ENCODE data around the gene ELAC1. TPM values are rescaled to one million over a fixed set of nuclear protein-coding genes. Genes with fewer than 3 reads are reported as not detected.

Gene ELAC1
- total and polyA plus RNA-seq, 2 experiments from 2014 or later, result 2.8 to 3.2 TPM

- Histone ChIP-seq H3K9me2 (ENCODE audit: insufficient read depth) (no peaks in the 10 kb centered on the region), H3K27ac (ENCODE audit: low read depth) (no peak overlapping the region), H3K27me3 (ENCODE audit: insufficient read depth) (no peaks in the 10 kb centered on the region), H3F3A (replicated peaks; ENCODE audit: low read depth) (no peaks in the 10 kb centered on the region), H3K4me3 (no peak overlapping the region), H2AFZ (no peak overlapping the region), H3K4me2 (no peak overlapping the region), H4K20me1 (replicated peaks; ENCODE audit: insufficient read depth) (no peaks in the 10 kb centered on the region), H3K36me3 (ENCODE audit: insufficient read depth) (peaks cover 4% of the 10 kb centered on the region; the same call in 1 of the 2 replicates), H3K4me1 (ENCODE audit: insufficient read depth) (no peaks in the 10 kb centered on the region), H3K79me2 (replicated peaks; ENCODE audit: insufficient read depth) (no peaks in the 10 kb centered on the region)
- no peak overlapping the region for H3K27ac Mint-ChIP-seq
- peaks cover 42% of the 10 kb centered on the region for H3K9me3 Mint-ChIP-seq
- ATAC-seq, result no peak
- peaks cover 1% of the 10 kb centered on the region for H3K27me3 Mint-ChIP-seq (ENCODE audit: insufficient read depth, low read depth, poor library complexity)
- TF ChIP-seq JUNB (IDR thresholded peaks at IDR 0.05; ENCODE audit: unreplicated experiment) (no peak), ZNF462 (CRISPR knock-in tag; IDR thresholded peaks at IDR 0.05) (no peak), EZH2 (IDR thresholded peaks at IDR 0.05; ENCODE audit: low read depth, unreplicated experiment) (no peak), ZNF114 (CRISPR knock-in tag; IDR thresholded peaks at IDR 0.05) (no peak), ZNF331 (CRISPR knock-in tag; IDR thresholded peaks at IDR 0.05; ENCODE audit: low read depth) (no peak), STAT1 (IDR thresholded peaks at IDR 0.05; ENCODE audit: unreplicated experiment) (no peak), EZH2phosphoT487 (IDR thresholded peaks at IDR 0.05; ENCODE audit: unreplicated experiment) (no peak), POLR2AphosphoS5 (IDR thresholded peaks at IDR 0.05; ENCODE audit: low read depth) (no peak), ETS1 (IDR thresholded peaks at IDR 0.05) (no peak), CREB1 (CRISPR knock-in tag; IDR thresholded peaks at IDR 0.05; ENCODE audit: low read depth) (no peak), NANOG (IDR thresholded peaks at IDR 0.05; ENCODE audit: borderline replicate concordance) (no peak)
- TF ChIP-seq, protein P1, sequence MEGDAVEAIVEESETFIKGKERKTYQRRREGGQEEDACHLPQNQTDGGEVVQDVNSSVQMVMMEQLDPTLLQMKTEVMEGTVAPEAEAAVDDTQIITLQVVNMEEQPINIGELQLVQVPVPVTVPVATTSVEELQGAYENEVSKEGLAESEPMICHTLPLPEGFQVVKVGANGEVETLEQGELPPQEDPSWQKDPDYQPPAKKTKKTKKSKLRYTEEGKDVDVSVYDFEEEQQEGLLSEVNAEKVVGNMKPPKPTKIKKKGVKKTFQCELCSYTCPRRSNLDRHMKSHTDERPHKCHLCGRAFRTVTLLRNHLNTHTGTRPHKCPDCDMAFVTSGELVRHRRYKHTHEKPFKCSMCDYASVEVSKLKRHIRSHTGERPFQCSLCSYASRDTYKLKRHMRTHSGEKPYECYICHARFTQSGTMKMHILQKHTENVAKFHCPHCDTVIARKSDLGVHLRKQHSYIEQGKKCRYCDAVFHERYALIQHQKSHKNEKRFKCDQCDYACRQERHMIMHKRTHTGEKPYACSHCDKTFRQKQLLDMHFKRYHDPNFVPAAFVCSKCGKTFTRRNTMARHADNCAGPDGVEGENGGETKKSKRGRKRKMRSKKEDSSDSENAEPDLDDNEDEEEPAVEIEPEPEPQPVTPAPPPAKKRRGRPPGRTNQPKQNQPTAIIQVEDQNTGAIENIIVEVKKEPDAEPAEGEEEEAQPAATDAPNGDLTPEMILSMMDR (conservative IDR thresholded peaks at IDR 0.05; ENCODE audit: low read depth in 2 of 2), result no peak
- TF ChIP-seq, protein P2, sequence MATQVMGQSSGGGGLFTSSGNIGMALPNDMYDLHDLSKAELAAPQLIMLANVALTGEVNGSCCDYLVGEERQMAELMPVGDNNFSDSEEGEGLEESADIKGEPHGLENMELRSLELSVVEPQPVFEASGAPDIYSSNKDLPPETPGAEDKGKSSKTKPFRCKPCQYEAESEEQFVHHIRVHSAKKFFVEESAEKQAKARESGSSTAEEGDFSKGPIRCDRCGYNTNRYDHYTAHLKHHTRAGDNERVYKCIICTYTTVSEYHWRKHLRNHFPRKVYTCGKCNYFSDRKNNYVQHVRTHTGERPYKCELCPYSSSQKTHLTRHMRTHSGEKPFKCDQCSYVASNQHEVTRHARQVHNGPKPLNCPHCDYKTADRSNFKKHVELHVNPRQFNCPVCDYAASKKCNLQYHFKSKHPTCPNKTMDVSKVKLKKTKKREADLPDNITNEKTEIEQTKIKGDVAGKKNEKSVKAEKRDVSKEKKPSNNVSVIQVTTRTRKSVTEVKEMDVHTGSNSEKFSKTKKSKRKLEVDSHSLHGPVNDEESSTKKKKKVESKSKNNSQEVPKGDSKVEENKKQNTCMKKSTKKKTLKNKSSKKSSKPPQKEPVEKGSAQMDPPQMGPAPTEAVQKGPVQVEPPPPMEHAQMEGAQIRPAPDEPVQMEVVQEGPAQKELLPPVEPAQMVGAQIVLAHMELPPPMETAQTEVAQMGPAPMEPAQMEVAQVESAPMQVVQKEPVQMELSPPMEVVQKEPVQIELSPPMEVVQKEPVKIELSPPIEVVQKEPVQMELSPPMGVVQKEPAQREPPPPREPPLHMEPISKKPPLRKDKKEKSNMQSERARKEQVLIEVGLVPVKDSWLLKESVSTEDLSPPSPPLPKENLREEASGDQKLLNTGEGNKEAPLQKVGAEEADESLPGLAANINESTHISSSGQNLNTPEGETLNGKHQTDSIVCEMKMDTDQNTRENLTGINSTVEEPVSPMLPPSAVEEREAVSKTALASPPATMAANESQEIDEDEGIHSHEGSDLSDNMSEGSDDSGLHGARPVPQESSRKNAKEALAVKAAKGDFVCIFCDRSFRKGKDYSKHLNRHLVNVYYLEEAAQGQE (IDR thresholded peaks at IDR 0.05; ENCODE audit: unreplicated experiment), result no peak
- H3K36me3 Mint-ChIP-seq (ENCODE audit: low read depth), result peaks cover 29% of the 10 kb centered on the region
- DNase-seq (ENCODE audit: low spot score), result no peak
- H3K4me3 Mint-ChIP-seq, result no peak overlapping the region
- no peaks in the 10 kb centered on the region; the same call in 2 of the 3 replicates for H3K4me1 Mint-ChIP-seq
These were observed 5.9 kb upstream of the ELAC1 start for GRCh38 chr18:50961974-50962373.
